Stimulated activated CD8-positive, alpha-beta memory T cell treated with anti-CD3 and anti-CD28 coated beads, Interleukin-7, amount 100 ng/mL, for 1 hour (primary cell): ENCODE data around the gene BPHL.
"Not testable (repeated sequence)": the region's sequence is repeated elsewhere in the genome, so short reads cannot be mapped to it uniquely, and the experiment has no call there.

Source experiments
- DNase-seq, 2 donors: peaks; one replicate each; pipeline ENCODE4 v3.0.0-alpha.2; 2020; ENCODE audit warnings: low read depth in 2 of 2

The BPHL gene

GRCh38 chr6:3122823-3123182 is 4.3 kb downstream of the BPHL start:
- DNase-seq, result no peak

- DNase-seq, result no peak
Observed at GRCh38 chr6:3124667-3125066, 6.2 kb downstream of the BPHL start.

- DNase-seq, result no peak
Observed at GRCh38 chr6:3125815-3126214, 7.3 kb downstream of the BPHL start.

DNA sequence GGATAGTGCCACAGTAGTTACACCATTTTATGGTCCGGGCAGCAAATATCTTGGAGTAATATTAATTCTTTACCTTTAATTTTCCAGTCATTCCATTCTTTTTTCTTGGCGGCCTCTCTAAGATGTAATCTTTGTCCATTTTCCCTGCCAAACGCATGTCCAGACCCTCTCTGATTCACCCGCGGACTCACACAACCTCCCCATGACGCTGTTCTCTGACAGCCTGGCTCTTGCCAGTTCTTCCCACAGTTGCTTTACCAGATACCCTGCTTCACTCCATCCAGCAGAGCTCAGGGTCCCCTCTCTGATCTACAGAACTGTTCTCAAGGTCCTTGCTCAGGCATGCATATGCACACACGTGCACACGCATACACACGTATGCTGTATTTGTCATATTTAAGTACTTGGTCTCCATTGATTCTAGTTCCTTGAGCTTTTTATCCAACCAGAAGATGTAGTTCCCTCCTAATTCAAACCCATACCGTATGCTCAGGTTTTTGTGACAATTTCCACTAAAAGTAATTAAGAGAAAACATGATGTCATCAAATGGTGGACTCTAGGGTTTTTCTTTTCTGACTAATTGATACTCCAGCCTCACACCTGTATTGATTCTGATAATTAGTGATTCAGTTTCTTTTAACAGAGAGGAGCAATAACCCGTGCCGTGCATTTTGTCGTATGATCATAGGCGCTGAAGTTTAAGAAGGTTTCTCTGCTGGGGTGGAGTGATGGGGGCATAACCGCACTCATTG is 10.0 kb downstream of the BPHL start:
- no peak for DNase-seq

GRCh38 chr6:3131695-3132094 is 13.2 kb downstream of the BPHL start:
- no peak for DNase-seq

- no peak for DNase-seq
Observed at GRCh38 chr6:3133515-3133914, 15.0 kb downstream of the BPHL start.

DNA sequence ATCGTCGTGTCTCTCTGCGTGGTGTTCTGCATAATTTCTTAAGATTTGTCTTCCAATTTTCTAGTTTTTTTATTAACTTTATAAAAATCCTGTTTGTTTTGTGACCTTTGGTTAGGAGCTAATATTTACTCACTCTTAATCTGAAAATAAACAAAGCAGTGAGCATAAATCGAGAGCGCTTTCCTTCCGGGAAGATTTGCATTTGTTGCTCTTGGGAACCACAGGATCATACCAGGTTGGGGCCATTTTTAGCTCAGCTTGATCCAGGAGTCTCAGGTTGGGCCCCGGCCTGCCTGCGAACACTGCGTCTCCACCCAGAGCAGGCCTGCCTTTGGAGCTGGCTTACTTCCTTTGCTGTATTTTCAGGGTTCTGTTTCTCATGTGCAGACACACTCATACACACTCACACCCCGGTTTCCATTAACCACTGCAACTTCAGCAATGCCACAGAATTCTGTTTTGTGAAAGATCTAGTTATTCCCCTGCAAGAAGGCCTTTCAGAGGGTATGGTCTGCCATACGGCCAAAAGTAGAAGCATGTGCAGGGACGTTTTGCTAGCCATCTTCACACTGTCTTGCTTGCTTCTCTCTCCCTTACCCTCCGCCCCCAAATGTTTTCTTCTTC is 17.3 kb downstream of the BPHL start:
- DNase-seq, result no peak

- DNase-seq, result no peak
Observed at GRCh38 chr6:3136292-3137011, 17.9 kb downstream of the BPHL start.

- DNase-seq, result no peak
Observed at GRCh38 chr6:3137057-3137777, 18.7 kb downstream of the BPHL start.

DNA sequence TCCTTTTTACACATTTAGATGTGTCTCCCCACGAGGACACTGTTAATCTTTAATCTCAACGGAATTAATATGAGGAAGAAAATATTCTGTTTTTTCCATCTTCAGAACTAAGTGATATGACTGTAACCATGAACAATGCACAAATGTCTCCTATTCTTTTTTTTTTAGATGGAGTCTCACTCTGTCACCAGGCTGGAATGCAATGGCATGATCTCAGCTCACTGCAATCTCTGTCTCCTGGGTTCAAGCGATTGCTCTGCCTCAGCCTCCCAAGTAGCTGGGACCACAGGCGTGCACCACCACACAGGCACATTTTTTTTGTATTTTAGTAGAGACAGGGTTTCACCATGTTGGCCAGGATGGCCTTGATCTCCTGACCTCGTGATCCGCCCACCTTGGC is 19.4 kb downstream of the BPHL start:
- DNase-seq, result not testable (repeated sequence)

DNA sequence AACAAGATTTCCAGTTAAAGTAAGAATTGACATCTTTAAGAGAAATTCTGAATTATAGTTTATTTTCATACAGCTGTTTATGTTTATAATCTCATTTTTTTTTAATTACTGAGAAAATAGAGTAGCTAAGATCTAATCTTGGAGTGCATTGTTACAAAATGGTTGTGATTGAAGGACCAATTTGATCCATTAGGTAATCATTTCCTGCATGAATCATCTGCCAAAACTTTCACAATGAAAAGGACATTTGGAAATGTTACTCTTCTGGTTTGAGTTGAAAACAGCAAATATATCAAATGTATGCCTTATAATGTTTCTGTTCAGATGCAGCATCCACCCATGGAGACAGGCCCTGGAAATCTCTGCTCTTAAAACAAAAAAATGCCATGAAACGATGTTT is 19.8 kb downstream of the BPHL start:
- no peak for DNase-seq

DNA sequence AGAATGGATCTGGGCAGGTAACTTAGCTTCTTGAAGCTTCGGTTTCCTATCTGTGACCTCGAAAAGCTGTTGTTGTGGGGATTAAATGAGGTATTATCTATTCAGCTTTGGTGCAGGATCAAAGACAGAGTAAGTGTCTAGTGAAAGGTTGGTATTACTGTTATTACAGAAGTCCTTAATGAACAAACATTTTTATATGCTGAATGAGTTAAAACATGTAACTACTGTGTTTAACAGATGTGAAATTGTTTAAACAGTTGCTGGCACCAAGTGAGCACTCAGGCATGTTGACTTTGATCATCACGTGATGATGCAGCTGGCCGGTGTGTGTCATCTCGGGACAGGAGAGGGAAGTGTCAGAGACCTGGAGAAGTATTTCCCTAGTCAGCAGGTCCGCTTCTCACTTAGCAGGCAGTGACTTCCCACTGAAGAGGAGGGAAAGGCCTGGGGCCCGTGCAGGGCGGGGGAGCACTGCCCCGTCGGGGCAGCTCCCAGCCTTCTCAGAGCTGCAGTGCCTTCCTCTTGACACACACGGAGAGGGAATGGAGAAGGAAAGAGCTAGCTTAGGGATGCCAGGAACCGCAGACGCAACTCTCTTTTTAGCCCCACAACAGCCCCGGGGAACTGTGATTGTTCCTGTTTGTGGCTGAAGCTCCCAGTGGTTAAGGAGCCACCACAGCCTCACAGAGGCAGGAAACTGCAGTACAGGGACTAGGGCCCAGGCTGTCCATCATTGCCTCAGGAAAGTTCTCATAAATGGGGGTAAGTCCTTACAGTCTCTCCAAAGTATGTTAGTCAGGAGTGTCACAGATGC is 20.8 kb downstream of the BPHL start:
- no peak for DNase-seq

GRCh38 chr6:3140201-3140600 is 21.7 kb downstream of the BPHL start:
- DNase-seq, result no peak

GRCh38 chr6:3142536-3142935 is 24.0 kb downstream of the BPHL start:
- DNase-seq, result no peak

- no peak for DNase-seq
Observed at GRCh38 chr6:3143158-3143557, 24.6 kb downstream of the BPHL start.

- DNase-seq, result no peak
Observed at GRCh38 chr6:3144571-3144970, 26.1 kb downstream of the BPHL start.

GRCh38 chr6:3147914-3148757 is 29.6 kb downstream of the BPHL start:
- DNase-seq, result no peak

DNA sequence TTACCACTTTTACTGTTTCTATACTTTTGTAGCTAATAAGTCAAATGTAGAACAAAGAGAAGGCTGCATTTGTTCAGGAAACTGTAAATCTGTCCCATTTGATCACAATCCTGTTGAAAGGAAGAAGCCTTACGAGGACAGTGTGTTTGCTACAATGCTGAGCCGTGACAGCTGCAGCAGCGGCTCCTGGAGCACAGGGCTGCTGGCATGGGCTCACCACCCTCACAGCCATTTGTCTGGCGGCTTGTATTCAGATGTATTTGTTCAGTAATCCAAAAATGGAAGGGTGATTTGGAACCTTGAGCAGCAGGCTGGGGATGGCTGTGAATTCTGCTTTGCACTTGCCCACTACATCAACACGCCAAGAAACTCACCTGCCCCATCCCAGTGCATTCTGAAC is 33.2 kb downstream of the BPHL start:
- no peak for DNase-seq

GRCh38 chr6:3152689-3153088 is 34.2 kb downstream of the BPHL start:
- DNase-seq, result no peak

DNA sequence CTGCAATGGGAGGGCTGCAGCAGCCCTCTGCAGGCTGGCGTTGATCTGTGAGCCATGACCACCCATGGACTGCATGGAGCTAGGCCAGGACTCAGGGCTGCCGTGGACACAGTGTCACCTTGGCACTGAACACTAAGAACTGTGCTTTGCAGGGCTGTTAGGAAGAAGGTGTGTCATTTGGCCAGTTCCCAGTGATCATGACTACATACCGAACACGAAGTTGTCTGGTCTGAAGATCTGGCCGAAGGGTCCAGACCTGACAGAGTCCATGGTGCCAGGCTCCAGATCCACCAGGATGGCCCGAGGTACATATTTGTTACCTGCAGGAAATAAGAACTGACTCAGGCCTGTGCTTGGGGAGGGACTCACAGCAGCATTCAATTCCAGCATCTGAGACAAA is 36.9 kb downstream of the BPHL start:
- not testable (repeated sequence) for DNase-seq
